ENCODE measurements around the gene RALGAPB.
"Not testable (repeated sequence)": the region's sequence is repeated elsewhere in the genome, so short reads cannot be mapped to it uniquely, and the experiment has no call there.

RALGAPB gene

DNA sequence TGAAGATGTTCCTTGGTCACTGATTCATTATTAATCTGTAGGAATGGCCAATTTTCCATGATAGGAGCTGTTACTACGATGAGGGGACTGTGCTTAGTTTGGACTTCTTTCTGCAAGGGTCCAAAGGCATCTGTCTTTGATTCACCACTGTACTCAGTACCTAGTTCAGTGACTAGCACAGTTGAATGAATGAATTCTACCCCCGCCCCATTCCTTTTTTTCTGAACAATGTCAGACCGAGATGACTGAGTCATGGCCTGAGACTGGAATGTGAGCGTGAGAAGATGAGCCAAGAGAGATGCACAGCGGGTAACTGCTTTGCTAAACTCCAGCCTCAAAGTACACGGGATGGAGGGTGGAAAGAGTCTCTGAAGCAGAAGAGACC lies 37.1 kb upstream of the RALGAPB start:
- TF ChIP-seq, protein P1, sequence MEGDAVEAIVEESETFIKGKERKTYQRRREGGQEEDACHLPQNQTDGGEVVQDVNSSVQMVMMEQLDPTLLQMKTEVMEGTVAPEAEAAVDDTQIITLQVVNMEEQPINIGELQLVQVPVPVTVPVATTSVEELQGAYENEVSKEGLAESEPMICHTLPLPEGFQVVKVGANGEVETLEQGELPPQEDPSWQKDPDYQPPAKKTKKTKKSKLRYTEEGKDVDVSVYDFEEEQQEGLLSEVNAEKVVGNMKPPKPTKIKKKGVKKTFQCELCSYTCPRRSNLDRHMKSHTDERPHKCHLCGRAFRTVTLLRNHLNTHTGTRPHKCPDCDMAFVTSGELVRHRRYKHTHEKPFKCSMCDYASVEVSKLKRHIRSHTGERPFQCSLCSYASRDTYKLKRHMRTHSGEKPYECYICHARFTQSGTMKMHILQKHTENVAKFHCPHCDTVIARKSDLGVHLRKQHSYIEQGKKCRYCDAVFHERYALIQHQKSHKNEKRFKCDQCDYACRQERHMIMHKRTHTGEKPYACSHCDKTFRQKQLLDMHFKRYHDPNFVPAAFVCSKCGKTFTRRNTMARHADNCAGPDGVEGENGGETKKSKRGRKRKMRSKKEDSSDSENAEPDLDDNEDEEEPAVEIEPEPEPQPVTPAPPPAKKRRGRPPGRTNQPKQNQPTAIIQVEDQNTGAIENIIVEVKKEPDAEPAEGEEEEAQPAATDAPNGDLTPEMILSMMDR (IDR thresholded peaks at IDR 0.05; ENCODE audit: low read depth, low read length) = no peak
- H3K4me3 ChIP-seq (ENCODE audit: low read depth, low read length) = peak overlapping the region; percentile 91

DNA sequence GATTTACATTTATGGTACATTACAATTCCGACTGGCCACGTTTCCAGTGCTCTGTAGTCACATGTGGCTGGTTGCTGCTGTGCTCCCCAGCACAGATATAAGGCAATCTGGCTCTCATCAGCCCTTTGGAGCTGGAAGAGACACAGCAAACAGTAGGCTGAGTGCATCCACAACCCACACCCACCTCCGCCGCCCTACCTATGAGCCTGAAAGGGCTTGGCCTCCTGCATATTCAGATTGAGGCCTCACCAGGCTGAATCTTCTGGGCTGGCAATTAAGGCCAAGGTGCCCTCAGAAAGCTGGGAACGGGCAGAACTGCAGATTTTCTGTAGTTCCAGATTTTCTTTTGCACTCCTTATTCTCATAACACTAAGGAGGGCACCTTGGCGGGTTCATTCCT lies 34.8 kb upstream of the RALGAPB start:
- H3K4me3 ChIP-seq (ENCODE audit: low read depth, low read length) = no peak overlapping the region
- TF ChIP-seq, protein P1 (IDR thresholded peaks at IDR 0.05; ENCODE audit: low read depth, low read length) = no peak

DNA sequence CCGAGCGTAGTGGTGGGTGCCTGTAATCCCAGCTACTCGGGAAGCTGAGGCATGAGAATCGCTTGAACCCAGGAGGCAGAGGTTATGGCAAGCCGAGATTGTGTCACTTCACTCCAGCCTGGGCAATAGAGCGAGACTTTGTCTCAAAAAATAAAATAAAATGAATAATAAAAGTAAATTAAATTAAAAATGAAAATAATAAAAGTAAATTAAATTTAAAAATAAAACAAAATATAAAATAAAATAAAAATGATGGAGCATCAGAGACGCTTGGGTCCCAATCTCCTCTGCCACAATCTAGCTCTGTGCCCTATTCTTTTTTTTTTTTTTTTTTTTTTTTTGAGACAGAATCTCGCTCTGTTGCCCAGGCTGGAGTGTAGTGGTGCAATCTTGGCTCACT lies 31.5 kb upstream of the RALGAPB start:
- H3K4me3 ChIP-seq (ENCODE audit: low read depth, low read length) = not testable (repeated sequence)

DNA sequence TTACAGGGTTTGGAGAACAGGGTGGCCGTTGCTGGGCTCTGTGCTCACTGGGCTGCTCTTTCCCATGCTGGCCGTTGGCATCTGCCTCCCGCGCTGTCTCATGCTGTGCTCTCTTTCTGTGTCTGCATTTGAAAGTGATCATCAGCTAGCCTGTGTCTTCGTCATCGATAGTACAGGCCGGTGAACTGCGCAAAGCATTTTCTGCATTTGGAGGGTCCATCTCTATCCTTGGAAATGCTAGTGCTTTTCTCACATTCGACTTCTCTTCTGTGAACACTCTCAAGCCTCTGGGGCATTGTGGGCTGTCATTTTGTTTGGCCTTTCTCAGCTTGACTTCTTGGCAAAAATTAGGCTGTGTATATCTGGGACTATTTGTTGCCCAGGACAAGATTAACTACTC lies 30.7 kb upstream of the RALGAPB start:
- TF ChIP-seq, protein P1 (IDR thresholded peaks at IDR 0.05; ENCODE audit: low read depth, low read length) = no peak
- no peak overlapping the region for H3K4me3 ChIP-seq (ENCODE audit: low read depth, low read length)

DNA sequence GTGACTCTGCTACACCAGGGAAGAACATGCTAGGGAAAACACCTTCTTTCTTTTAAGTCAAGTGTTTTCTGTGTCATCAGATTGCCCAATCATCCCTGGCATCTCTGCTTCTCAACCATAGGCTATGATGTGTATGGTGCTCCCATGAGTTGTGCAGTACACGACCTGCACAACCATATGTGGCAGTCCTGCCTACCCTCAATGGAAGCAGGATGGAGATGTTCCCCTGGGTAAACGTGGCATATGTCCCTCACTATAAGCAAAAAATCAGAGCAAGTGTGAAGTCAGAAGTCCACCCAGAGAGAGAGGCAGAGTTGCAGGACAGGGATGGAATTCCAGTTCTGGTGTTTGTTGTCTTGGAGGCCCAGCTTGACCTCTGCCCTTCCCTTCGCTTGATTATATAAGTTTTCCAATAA lies 27.3 kb upstream of the RALGAPB start:
- no peak overlapping the region for H3K4me3 ChIP-seq (ENCODE audit: low read depth, low read length)
- TF ChIP-seq, protein P1 (IDR thresholded peaks at IDR 0.05; ENCODE audit: low read depth, low read length) = no peak

DNA sequence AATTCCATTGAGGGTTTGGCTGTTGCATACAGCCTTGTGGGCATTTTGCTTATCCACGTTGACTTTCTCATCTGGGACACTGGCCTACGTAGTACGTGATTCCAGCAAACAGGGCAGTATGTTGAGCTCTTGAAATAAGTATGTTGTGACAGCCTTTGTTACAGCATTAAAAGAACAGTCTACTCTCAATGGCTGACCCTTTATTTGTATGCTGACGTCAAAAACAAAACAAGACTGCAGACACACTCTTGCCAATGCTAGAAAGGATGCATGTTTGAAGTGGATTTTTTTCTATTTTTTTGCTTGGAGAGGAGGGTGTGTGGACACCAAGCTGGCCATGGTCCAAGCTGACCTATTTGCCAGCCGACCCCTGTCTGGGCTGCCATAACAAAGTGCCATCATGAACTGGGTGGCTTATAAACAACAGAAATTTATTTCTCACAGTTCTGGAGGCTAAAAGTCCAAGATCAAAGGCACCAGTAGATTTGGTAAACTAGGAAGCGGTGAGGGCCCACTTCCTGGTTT lies 26.7 kb upstream of the RALGAPB start:
- peak overlapping the region; percentile 94 for H3K4me3 ChIP-seq (ENCODE audit: low read depth, low read length)
- TF ChIP-seq, protein P1 (IDR thresholded peaks at IDR 0.05; ENCODE audit: low read depth, low read length) = no peak

DNA sequence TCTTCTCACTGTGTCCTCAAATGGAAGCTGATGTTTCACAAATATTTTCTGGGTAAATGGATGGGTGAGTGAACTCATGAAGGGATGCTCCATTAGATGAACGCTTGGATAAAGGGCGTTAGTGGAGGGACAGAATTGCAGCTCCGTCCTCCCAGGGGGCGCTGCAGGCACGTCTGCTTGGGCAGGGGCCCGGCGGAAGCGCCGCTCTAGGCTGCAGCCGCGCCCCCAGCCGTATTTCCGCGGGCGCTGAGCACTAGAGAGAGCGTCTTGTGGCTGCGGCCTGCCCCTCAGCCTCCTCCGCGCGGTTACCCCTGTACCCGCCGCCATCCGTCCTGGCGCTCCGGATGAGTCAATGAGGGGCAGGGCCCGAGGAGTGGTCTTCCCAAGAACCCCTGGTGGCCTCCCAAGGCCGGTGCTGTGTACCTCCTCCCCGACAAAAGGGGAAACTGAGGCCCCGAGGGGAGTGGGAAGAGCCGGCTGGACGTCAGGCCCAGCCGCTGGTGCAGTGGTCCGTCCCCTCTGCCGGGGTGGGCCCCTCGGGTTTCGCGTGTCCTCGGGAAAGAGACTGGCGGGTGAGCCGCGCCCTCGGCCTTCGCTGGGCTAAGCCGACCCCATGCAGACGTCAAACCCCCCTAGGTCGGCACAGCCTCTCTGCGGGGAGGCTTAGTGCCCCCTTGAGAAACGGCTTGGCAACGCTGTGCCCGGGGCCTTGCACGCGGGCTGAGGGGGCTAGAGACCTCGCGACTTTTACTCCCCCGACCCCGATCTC lies 26.0 kb upstream of the RALGAPB start:
- TF ChIP-seq, protein P1 (IDR thresholded peaks at IDR 0.05; ENCODE audit: low read depth, low read length) = peak; percentile 88
- H3K4me3 ChIP-seq (ENCODE audit: low read depth, low read length) = peak overlapping the region; percentile 94
